ENCODE data around the gene PLEKHA1. TPM values are rescaled to one million over a fixed set of nuclear protein-coding genes. Genes with fewer than 3 reads are reported as not detected.

The PLEKHA1 gene
- total and polyA plus RNA-seq, 4 donors: 15.9 to 29.2 (median 22.9) TPM

GRCh38 chr10:122459561-122460273, 85.2 kb downstream of the PLEKHA1 start:
- Histone ChIP-seq H3K4me1 (ENCODE audit: control insufficient read depth in 4 of 4, insufficient read depth in 4 of 4, low read length in 3 of 4) (peaks cover 3 to 27% (median 15%) of the 10 kb centered on the region in 4 donors), H3K27ac (ENCODE audit: low read depth in 1 of 2, low read length in 2 of 2) (no peak overlapping the region), H3K36me3 (ENCODE audit: control insufficient read depth in 4 of 4, insufficient read depth in 3 of 4, low read depth in 1 of 4, low read length in 3 of 4) (no peaks in the 10 kb centered on the region), H3K4me3 (ENCODE audit: low read depth in 1 of 3, low read length in 3 of 3) (no peak overlapping the region), H3K9me3 (ENCODE audit: control insufficient read depth in 4 of 4, low read length in 3 of 4) (no peaks in the 10 kb centered on the region), H3K27me3 (ENCODE audit: control insufficient read depth in 4 of 4, insufficient read depth in 4 of 4, low read length in 3 of 4) (no peaks in the 10 kb centered on the region), H3K9ac (ENCODE audit: low read depth in 1 of 2, low read length in 2 of 2) (no peak overlapping the region)
- no peak for DNase-seq (ENCODE audit: low spot score)
- 79% methylated on average over 14 of the region's 14 CpGs for WGBS
- TF ChIP-seq ZBTB33 (IDR thresholded peaks at IDR 0.05): no peak
- TF ChIP-seq FOXA2 (IDR thresholded peaks at IDR 0.05): no peak
- TF ChIP-seq EGR1 (IDR thresholded peaks at IDR 0.05; ENCODE audit: low read depth in 2 of 2): no peak
- no peak for TF ChIP-seq GABPA (IDR thresholded peaks at IDR 0.05 in 1 of 2, conservative IDR thresholded peaks at IDR 0.05 in 1 of 2)
- TF ChIP-seq YY1 (IDR thresholded peaks at IDR 0.05): no peak
- no peak for TF ChIP-seq TAF1 (conservative IDR thresholded peaks at IDR 0.05)
- TF ChIP-seq HNF4G (IDR thresholded peaks at IDR 0.05): no peak
- TF ChIP-seq CTCF (IDR thresholded peaks at IDR 0.05; ENCODE audit: low read depth, low read length, missing input control): no peak
- TF ChIP-seq FOXA1 (IDR thresholded peaks at IDR 0.05): no peak
- no peak for TF ChIP-seq RAD21 (IDR thresholded peaks at IDR 0.05)
- TF ChIP-seq NR2F2 (IDR thresholded peaks at IDR 0.05): no peak
- no peak for TF ChIP-seq REST (IDR thresholded peaks at IDR 0.05)
- TF ChIP-seq HNF4A (conservative IDR thresholded peaks at IDR 0.05): no peak
- TF ChIP-seq SP1 (IDR thresholded peaks at IDR 0.05): no peak
- no peak for TF ChIP-seq RXRA (IDR thresholded peaks at IDR 0.05)
- no peak for TF ChIP-seq JUND (IDR thresholded peaks at IDR 0.05)
- TF ChIP-seq MAX (IDR thresholded peaks at IDR 0.05): no peak
- no peak for TF ChIP-seq ATF3 (IDR thresholded peaks at IDR 0.05)

Measured in liver (tissue), 9 donors.